A549 (cell line): ENCODE measurements around the gene MYPOP. TPM values are rescaled to one million over a fixed set of nuclear protein-coding genes. Genes with fewer than 3 reads are reported as not detected.
A peak's percentile ranks its signal among the peaks of the same experiment; 100 is the strongest.

Source experiments
- ATAC-seq, 2 experiments: fragments of 200-7000 bp in 1 of 2; fragments of >200 bp in 1 of 2; cut with Nextera tagmentation in 1 of 2; cut with Tn5 transposase in 1 of 2; 3 replicates each; pipeline versions ENCODE4 v1.8.0 to v1.9.1; 2018 to 2020; ENCODE audit warnings: mild to moderate bottlenecking in 1 of 2, moderate library complexity in 1 of 2
- CTCF ChIA-PET: fragments of 300-600 bp; sonication (Branson Sonifier 250); formaldehyde crosslinking; extraction: SDS; loops from one replicate; lab custom pipeline; 2021; ENCODE audit warnings: antibody characterized with exemption, inconsistent platforms; lab: Yijun Ruan, JAX
- POLR2A ChIA-PET: fragments of 350-600 bp; formaldehyde crosslinking; extraction: SDS; loops from one replicate; lab custom pipeline; 2021; ENCODE audit warnings: antibody characterized with exemption, inconsistent platforms; lab: Yijun Ruan, JAX
- DNase-seq, 2 experiments: peaks; one replicate each; pipeline versions ENCODE4 v3.0.0 to v3.0.0-alpha.2; 2011 to 2016; ENCODE audit warnings: low read depth in 1 of 2, low spot score in 1 of 2
- FAIRE-seq: peaks from 2 replicates; lab custom pipeline; 2011; peaks lifted over from hg19 to GRCh38; lab: Jason Lieb, UNC
- H3K27ac ChIP-seq, 2 experiments: fragments of >200 bp; sonication (Bioruptor Twin); formaldehyde crosslinking; 3 replicates each; pipeline ENCODE4 v1.5.1; 2016 to 2017
- H3K4me1 ChIP-seq: fragments of >200 bp; sonication (Bioruptor Twin); formaldehyde crosslinking; 3 replicates; pipeline ENCODE4 v1.6.1; 2016
- H3K4me2 ChIP-seq: fragments of >200 bp; sonication (Bioruptor Twin); formaldehyde crosslinking; 3 replicates; pipeline ENCODE4 v1.6.1; 2016
- H3K4me3 ChIP-seq: fragments of >200 bp; sonication (Bioruptor Twin); formaldehyde crosslinking; 3 replicates; pipeline ENCODE4 v1.5.1; 2016
- H3K9me3 ChIP-seq: fragments of >200 bp; sonication (Bioruptor Twin); formaldehyde crosslinking; 3 replicates; pipeline ENCODE4 v1.6.1; 2016
- CBX2 ChIP-seq: fragments of 200-600 bp; sonication (generic); IDR thresholded peaks from 2 replicates; pipeline ENCODE4 v1.6.1; 2016; ENCODE audit warnings: low read depth, mild to moderate bottlenecking, borderline replicate concordance
- CEBPB ChIP-seq, 2 experiments: fragments of >200 bp in 1 of 2; sonication (Bioruptor Twin) in 1 of 2; formaldehyde crosslinking in 1 of 2; IDR thresholded peaks; 2 replicates each; pipeline ENCODE4 v1.6.1; 2012 to 2016
- CHD4 ChIP-seq: fragments of 200-600 bp; sonication (generic); IDR thresholded peaks from 2 replicates; pipeline ENCODE4 v1.6.1; 2016; ENCODE audit warnings: antibody characterized with exemption, mild to moderate bottlenecking, borderline replicate concordance
- EHF ChIP-seq: fragments of 250-450 bp; sonication (Bioruptor Pico); IDR thresholded peaks from 2 replicates; pipeline ENCODE4 v1.5.0; 2020; ENCODE audit warnings: mild to moderate bottlenecking
- EP300 ChIP-seq, 2 experiments: fragments of >200 bp; sonication (Bioruptor Twin); formaldehyde crosslinking; IDR thresholded peaks; 2 replicates in 1 of 2; 3 replicates in 1 of 2; pipeline ENCODE4 v1.6.1; 2016 to 2017
- ESRRA ChIP-seq: fragments of 150-350 bp; IDR thresholded peaks from 2 replicates; pipeline ENCODE4 v1.6.1; 2014; ENCODE audit warnings: mild to moderate bottlenecking, low read length, borderline replicate concordance
- FOSB ChIP-seq: fragments of 250-450 bp; sonication (Bioruptor Pico); IDR thresholded peaks from 2 replicates; pipeline ENCODE4 v1.5.0; 2020; ENCODE audit warnings: mild to moderate bottlenecking, moderate library complexity
- FOSL2 ChIP-seq, 2 experiments: fragments of 450-650 bp in 1 of 2; fragments of >200 bp in 1 of 2; sonication (Bioruptor Twin) in 1 of 2; formaldehyde crosslinking; IDR thresholded peaks; 2 replicates each; pipeline versions ENCODE4 v1.5.0 to v1.6.1; 2016 to 2020; ENCODE audit warnings: mild to moderate bottlenecking in 1 of 2, moderate library complexity in 1 of 2
- FOXS1 ChIP-seq: fragments of 250-450 bp; sonication (Bioruptor Pico); IDR thresholded peaks from 2 replicates; pipeline ENCODE4 v1.5.0; 2020; ENCODE audit warnings: mild to moderate bottlenecking, moderate library complexity
- HOXA7 ChIP-seq: fragments of 250-450 bp; sonication (Bioruptor Pico); IDR thresholded peaks from 2 replicates; pipeline ENCODE4 v1.5.0; 2020; ENCODE audit warnings: mild to moderate bottlenecking, moderate library complexity
- HOXB13 ChIP-seq: fragments of 250-450 bp; sonication (Bioruptor Pico); IDR thresholded peaks from 2 replicates; pipeline ENCODE4 v1.5.0; 2020; ENCODE audit warnings: low read depth, mild to moderate bottlenecking, moderate library complexity
- JUNB ChIP-seq: fragments of >200 bp; sonication (Bioruptor Twin); formaldehyde crosslinking; IDR thresholded peaks from 2 replicates; pipeline ENCODE4 v1.6.1; 2016
- KDM1A ChIP-seq: fragments of 200-600 bp; sonication (generic); IDR thresholded peaks from 2 replicates; pipeline ENCODE4 v1.6.1; 2016; ENCODE audit warnings: low read depth, mild to moderate bottlenecking
- NR3C1 ChIP-seq: fragments of >200 bp; sonication (Bioruptor Twin); formaldehyde crosslinking; IDR thresholded peaks from 3 replicates; pipeline ENCODE4 v1.6.1; 2017
- PHF8 ChIP-seq: fragments of 200-600 bp; sonication (generic); IDR thresholded peaks from 2 replicates; pipeline ENCODE4 v1.6.1; 2016; ENCODE audit warnings: low read depth, mild to moderate bottlenecking, antibody characterized with exemption, moderate library complexity, borderline replicate concordance
- RFX5 ChIP-seq: fragments of 450-650 bp; IDR thresholded peaks from 2 replicates; pipeline ENCODE4 v1.7.1; 2014; ENCODE audit warnings: antibody characterized with exemption, mild to moderate bottlenecking, moderate library complexity
- ZFP36 ChIP-seq: fragments of 450-650 bp; IDR thresholded peaks from 2 replicates; pipeline ENCODE4 v1.6.1; 2014; ENCODE audit warnings: borderline replicate concordance; ENCODE audit not compliant: partially characterized antibody
- WGBS: methylation state at CpG from one replicate; pipeline ENCODE4 v1.1.6; 2017; ENCODE audit errors: missing lambda C conversion rate; 5-methylcytosine and 5-hydroxymethylcytosine counted together
- polyA plus RNA-seq, 4 experiments: library from polyadenylated mRNA; depleted of rRNA in 3 of 4; stranded (reverse); fragments of >200 nt; fragmentation: RNase III in 1 of 4; extraction: RNeasy Plus Mini Kit Qiagen cat#74134 plus additional on column Dnase treatment in 1 of 4; gene quantifications; 2 replicates in 3 of 4; 3 replicates in 1 of 4; pipeline ENCODE4 v1.2.3, GENCODE V29; 2011 to 2017
- TF ChIP-seq, protein P1 (sequence below): fragments of 250-450 bp; sonication (Bioruptor Pico); IDR thresholded peaks from 2 replicates; pipeline ENCODE4 v1.5.0; 2020; ENCODE audit warnings: low read depth, mild to moderate bottlenecking, moderate library complexity
- TF ChIP-seq, protein P2 (sequence below): fragments of 150-350 bp; IDR thresholded peaks from 2 replicates; pipeline ENCODE4 v1.6.1; 2014; ENCODE audit warnings: low read depth, mild to moderate bottlenecking, low read length

The MYPOP gene
- polyA plus RNA-seq, 2 of the 4 experiments (the other 2 are of a cell fraction), result 2.1 to 10.5 TPM

DNA sequence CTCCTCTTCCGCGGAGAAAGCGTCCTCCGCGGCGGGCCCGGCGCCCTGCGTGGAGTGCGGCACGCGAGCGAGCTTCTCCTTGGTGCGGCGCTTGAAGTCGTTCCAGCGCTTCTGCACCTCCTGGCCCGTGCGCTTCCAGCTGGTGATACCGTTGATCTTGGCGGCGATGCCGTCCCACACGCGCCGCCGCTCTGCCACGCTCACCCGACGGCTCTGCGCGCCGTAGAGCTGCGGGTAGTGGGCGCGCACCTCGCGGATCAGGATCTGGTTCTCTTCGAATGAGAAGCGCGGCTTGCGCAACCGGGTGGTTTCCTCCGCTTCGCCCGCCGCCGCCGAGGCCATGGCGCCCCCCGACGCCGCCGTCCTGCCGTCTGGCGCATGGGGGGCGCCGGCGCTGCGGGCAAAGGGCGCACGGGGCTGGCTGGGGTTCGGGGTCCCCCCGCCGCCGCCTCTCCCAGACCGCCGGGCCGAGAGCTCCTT is 941 bp downstream of the MYPOP start:
- no peak for DNase-seq
- no peak for ATAC-seq
- peak overlapping the region; percentile 97 for H3K4me2 ChIP-seq
- H3K4me3 ChIP-seq, result peak overlapping the region; percentile 78
- no peaks in the 10 kb centered on the region for H3K9me3 ChIP-seq
- TF ChIP-seq CEBPB (IDR thresholded peaks at IDR 0.05), result peak; percentile 61 to 74; a peak in 2 of 4 replicates
- no peak for TF ChIP-seq EP300 (IDR thresholded peaks at IDR 0.05)
- 85% methylated on average over 45 of the region's 69 CpGs for WGBS
- H3K4me1 ChIP-seq, result peaks cover 17% of the 10 kb centered on the region
- CTCF ChIA-PET, result interaction anchor here (1.1 to 5.2 kb wide), 11 partner anchors 9 to 176 kb away, joined by 3 to 29 read pairs (median 10); partner anchors contain the start of genes FOXA3, IRF2BP1, NANOS2 and SYMPK
- H3K27ac ChIP-seq, result peak overlapping the region; percentile 89 to 93
- POLR2A ChIA-PET, result interaction anchor here (1.8 kb wide), 1 partner anchor 51 kb away, joined by 9 read pairs; no protein-coding TSS in a partner anchor
- FAIRE-seq, result no peak

DNA sequence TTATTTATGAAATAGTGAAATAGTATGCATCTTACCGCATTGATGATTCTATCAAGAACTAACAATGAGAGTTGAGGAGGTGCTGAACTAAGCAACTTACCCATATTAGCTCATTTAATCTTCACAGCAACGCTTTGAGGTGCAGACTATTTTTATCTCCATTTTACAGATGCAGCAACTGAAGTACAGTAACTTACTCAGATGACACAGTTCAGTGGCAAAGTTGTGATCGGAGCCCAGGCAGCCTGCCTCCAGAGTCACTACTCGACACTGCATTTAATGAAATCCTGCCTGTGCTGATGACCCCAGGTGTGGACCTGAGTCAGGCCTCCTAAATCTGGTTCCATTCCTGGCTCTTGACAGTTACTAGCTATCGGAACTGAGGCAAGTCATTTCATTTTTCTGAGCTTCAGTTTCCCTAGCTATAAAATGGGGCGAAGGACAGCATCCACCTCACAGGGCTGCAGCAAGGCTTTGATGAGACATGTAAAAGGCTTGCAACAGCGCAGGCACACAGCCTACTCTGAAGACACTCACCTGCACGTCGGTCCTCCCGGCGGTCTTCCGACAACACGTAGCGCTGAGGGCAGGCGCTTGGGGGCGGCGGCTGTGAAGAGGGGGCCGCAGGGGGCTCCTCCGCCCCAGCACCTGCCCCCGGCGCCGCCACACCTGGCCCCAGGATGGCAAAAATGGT is 1.5 kb downstream of the MYPOP start:
- H3K4me1 ChIP-seq, result peaks cover 17% of the 10 kb centered on the region
- CTCF ChIA-PET, result interaction anchor here (0.9 to 5.2 kb wide), 9 partner anchors 8 to 176 kb away, joined by 3 to 29 read pairs (median 7); partner anchors contain the start of genes FOXA3, IRF2BP1 and SYMPK
- peak overlapping the region; percentile 97 for H3K4me2 ChIP-seq
- POLR2A ChIA-PET, result no interaction called here
- FAIRE-seq (no peak), ATAC-seq (no peak)
- H3K27ac ChIP-seq, result peak overlapping the region in 1 of 2 experiments; percentile 93; a peak in 3 of 6 replicates
- TF ChIP-seq CBX2 (no peak), RFX5 (no peak), ESRRA (no peak), FOSL2 (IDR thresholded peaks at IDR 0.05) (no peak), FOSL2 (CRISPR knock-in tag; IDR thresholded peaks at IDR 0.05) (no peak), KDM1A (no peak), PHF8 (no peak), CHD4 (no peak), JUNB (no peak), EHF (CRISPR knock-in tag) (no peak), FOXS1 (CRISPR knock-in tag) (no peak), HOXA7 (no peak), FOSB (CRISPR knock-in tag) (no peak), NR3C1 (no peak)
- TF ChIP-seq, protein P1, sequence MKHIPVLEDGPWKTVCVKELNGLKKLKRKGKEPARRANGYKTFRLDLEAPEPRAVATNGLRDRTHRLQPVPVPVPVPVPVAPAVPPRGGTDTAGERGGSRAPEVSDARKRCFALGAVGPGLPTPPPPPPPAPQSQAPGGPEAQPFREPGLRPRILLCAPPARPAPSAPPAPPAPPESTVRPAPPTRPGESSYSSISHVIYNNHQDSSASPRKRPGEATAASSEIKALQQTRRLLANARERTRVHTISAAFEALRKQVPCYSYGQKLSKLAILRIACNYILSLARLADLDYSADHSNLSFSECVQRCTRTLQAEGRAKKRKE (CRISPR knock-in tag), result no peak
- TF ChIP-seq, all 56 proteins: peak for 0
- Histone ChIP-seq H3K4me3 (peak overlapping the region; percentile 78), H3K9me3 (no peaks in the 10 kb centered on the region)
- DNase-seq, result no peak
- 90% methylated on average over 22 of the region's 22 CpGs for WGBS

DNA sequence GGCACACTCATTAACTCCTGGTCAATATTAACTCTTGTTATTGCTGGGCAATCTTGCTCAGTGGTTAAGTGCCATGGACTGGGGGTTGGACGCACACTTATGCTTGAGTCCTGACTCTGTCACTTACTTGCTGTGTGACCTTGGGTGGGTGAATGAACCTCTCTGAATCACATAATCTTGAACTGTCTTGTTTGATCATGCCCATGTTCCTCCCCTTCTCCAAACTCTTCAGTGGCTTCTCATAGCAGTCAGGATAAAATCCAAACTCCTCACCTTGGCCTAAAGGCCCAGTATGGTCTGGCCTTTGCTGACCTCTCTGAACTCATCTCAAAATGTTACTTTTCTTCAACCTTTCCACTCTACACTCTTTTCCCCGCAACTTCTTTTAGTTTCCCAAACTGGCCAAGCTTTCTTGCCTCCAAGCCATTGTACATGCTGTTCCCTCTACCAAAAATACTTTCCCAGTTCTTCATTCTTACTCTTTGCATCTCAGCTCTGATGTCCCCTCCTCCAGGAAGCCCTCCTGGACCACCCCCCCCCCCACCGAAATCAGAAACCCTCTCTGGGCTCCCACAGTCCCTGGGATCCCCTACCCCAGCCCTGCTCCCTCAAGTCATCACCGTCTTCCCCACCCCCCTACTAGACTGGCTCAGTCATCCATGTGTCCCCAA is 2.4 kb downstream of the MYPOP start:
- Histone ChIP-seq H3K4me1 (peaks cover 17% of the 10 kb centered on the region), H3K27ac (no peak overlapping the region), H3K4me2 (peak overlapping the region; percentile 97; the same call in 1 of the 3 replicates), H3K9me3 (no peaks in the 10 kb centered on the region), H3K4me3 (no peak overlapping the region)
- ATAC-seq, result no peak
- ChIA-PET POLR2A (no interaction called here), CTCF (interaction anchor here (0.9 to 5.2 kb wide), 7 partner anchors 7 to 177 kb away, joined by 3 to 29 read pairs (median 4); partner anchors contain the start of genes FOXA3, IRF2BP1 and SYMPK)
- WGBS, result 89% methylated on average over 4 of the region's 4 CpGs
- DNase-seq, result no peak
- TF ChIP-seq, protein P2, sequence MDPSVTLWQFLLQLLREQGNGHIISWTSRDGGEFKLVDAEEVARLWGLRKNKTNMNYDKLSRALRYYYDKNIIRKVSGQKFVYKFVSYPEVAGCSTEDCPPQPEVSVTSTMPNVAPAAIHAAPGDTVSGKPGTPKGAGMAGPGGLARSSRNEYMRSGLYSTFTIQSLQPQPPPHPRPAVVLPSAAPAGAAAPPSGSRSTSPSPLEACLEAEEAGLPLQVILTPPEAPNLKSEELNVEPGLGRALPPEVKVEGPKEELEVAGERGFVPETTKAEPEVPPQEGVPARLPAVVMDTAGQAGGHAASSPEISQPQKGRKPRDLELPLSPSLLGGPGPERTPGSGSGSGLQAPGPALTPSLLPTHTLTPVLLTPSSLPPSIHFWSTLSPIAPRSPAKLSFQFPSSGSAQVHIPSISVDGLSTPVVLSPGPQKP, result no peak
- TF ChIP-seq ZFP36, result peak; percentile 77
- TF ChIP-seq KDM1A, result peak; percentile 76
- TF ChIP-seq HOXB13 (CRISPR knock-in tag), result no peak
- FAIRE-seq, result no peak
